Stimulated activated CD4-positive, alpha-beta T cell treated with anti-CD3 and anti-CD28 coated beads, Interleukin-2, amount 100 ng/mL, for 4 hours (primary cell): ENCODE measurements around the gene LHB.

ENCODE experiments used
- DNase-seq: peaks from one replicate; pipeline ENCODE4 v3.0.0-alpha.2; 2020; ENCODE audit warnings: low read depth

LHB gene

GRCh38 chr19:49010453-49010852 lies 6.4 kb downstream of the LHB start:
- no peak for DNase-seq

DNA sequence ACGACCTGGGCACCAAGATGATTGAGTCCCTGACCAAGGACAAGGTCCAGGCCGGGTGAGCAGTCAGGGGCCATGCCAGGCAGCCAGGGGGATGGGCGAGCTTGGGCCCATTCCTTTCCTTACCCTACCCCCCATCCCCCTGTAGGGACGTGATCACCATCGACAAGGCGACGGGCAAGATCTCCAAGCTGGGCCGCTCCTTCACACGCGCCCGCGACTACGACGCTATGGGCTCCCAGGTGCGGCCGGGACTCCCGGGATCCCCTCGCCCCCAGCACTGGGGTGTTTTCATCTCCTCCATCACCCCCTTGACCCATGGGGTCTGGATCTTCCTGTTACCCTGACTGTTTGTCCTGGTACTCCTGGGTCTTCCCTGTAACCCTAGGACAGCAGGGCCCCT lies 7.1 kb downstream of the LHB start:
- no peak for DNase-seq

- no peak for DNase-seq
These were observed 10.0 kb downstream of the LHB start for GRCh38 chr19:49006905-49007304.

- DNase-seq: no peak
These were observed 11.8 kb downstream of the LHB start for GRCh38 chr19:49004964-49005614.

DNA sequence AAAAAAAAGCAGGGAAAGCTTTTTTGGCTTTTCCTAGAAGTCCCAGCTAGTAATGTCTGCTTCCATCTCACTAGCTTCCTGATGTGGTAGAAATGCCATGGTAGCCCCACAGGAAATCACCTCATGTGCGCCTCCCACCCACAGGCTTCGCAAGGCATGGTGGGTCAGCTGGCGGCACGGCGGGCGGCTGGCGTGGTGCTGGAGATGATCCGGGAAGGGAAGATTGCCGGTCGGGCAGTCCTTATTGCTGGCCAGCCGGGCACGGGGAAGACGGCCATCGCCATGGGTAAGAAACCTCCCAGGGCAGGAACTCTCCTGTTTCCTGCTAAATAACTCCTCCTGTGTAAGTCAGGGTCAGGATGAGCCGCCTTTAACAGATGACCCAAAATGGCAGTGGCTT lies 12.8 kb downstream of the LHB start:
- DNase-seq: no peak

GRCh38 chr19:48999481-49000325 lies 17.2 kb downstream of the LHB start:
- DNase-seq: peak; percentile 39

- no peak for DNase-seq
These were observed 18.9 kb downstream of the LHB start for GRCh38 chr19:48997972-48998371.

DNA sequence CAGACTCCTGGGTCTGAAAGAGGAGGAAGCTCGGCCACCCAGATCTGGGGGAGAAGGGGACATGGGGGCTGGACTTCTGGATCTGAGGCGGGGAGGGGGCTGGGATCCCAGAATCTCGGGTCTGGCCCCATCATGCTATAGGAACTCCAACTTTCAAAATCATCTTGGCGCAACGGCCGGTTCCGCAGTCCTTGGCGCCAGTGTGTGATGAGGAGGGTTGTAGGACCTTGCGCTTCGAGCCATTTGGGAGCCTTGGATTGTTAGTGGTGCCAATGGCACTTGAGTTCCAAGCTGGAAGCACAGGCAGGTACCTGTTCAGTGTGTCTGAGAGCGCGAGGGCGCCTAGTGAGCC lies 22.9 kb downstream of the LHB start:
- DNase-seq: no peak

GRCh38 chr19:48993175-48994034 lies 23.5 kb downstream of the LHB start, which contains the start of the genes GYS1 and RUVBL2:
Gene GYS1 (minus strand): TSS chr19:48993309. CDS start chr19:48993112, 197 bp downstream.
Gene RUVBL2 (plus strand): TSS chr19:48993887. CDS start chr19:48993912, 25 bp downstream.
- DNase-seq: peak; percentile 99

DNA sequence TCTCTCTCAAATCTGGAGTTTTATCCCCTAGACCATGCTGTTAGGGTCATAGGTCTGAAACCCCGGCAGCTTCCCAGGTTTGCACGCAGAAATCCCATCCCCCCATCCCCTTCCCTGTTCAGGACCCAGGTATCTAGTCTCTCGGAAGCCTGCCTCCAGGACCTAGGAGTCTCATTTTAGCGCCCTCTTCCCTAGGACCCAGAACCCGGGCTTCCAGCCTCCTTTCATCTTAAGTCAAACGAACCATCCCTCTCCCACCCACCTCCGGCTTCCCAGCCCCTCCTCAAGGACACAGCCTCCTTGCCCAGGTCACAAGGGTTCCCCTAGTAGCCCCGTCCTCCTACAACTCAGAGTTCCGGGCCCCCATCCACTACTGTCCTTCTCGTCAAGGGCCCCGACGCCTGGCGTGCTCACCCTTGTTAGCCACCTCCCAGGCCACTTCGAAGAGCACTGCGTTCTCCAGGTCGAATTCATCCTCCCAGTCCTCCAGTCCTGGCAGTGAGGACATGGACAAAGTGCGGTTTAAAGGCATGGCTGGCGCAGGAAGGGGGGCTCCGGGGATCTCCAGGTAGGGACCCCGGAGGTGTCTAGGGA lies 24.2 kb downstream of the LHB start:
- DNase-seq: no peak

DNA sequence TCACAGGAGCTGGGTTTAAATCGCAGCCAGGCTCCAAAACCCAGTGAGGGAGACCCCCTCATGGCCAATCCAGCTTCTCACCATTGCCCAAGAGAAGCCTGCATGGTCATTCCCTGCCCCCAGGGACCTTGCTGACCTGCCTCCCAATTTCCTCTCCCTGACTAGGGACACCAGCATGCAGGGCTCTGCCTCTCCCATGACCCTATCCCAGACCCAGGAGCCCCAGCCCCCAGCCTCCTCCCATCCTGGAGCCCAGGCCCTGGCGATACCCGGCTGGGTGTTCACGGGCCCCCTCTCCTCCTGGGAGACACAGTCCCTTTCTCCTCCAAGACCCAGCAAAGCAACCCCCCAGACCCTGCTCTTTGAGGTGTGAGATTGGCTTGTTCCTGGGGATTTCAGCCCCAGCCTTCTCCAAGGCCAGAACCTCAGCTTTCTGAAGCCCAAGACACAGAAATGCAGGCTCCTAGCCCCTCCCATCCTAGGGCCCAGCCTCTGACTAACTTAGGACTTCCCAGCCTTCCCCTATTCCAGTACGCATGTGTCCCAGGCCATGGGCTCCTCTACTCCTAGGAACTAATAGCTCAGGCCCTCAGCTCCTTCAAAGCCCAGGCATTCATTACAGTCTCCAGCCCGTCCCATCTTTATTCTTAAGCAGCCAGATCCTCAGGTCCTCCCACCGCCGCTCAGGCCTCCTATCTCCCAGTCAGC lies 24.9 kb downstream of the LHB start:
- DNase-seq: no peak

DNA sequence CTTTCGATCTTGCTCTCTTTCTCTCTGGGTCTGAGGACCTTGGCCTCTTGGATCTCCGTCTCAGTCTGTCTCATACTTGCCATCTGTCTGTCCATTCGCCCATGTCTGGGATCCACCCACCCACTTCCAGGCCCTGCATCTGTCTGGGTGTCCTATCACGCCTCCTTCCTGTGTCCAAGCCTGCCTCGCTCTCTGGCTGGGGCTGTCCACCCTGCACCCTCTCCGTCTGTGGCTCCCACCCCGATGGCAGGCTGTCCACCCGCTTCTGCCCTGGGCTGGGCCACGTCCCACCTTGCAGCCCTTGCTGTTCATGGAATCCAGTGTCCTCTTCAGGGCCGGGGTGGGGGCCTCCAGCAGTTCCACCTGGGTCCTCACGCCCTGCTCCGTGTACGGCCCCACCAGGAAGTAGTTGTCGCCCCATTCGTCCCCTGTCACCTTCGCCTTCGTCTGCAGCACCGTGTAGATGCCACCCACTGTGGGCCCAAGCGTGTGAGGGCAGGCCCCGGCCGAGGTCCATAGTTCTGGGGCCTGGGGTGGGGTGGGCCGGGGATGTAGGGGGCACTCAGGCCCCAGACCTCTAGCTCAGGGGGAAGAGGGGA lies 25.8 kb downstream of the LHB start:
- no peak for DNase-seq

- no peak for DNase-seq
These were observed 26.5 kb downstream of the LHB start for GRCh38 chr19:48990400-48990799.

DNA sequence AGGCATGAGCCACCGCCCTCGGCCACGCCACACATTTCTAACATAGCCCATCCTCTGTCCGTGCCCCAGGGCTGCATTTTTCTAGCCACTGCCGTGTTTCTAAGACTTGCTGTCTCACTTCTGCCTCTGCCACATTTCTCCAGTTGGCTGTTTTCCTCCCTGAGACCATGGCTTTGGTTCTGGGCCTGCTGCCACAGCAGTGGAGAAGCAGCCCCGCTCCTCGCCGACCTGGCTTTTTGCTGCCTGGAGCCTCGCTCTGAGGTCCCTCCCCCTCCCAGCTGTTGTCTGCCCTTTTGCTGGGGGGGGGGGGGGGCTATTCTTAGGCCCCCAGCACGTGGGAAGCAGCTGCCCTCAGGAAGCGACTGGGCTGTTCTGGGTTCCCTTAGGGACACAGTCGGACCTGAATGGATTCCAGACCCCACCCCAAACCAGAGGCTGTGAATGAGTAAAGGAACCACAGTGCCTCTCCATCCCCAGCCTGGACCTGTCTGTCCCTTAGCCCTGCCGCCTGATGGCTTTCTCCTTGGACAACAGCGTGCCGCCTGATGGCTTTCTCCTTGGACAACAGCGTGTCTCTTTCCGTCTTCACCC lies 27.1 kb downstream of the LHB start:
- no peak for DNase-seq

DNA sequence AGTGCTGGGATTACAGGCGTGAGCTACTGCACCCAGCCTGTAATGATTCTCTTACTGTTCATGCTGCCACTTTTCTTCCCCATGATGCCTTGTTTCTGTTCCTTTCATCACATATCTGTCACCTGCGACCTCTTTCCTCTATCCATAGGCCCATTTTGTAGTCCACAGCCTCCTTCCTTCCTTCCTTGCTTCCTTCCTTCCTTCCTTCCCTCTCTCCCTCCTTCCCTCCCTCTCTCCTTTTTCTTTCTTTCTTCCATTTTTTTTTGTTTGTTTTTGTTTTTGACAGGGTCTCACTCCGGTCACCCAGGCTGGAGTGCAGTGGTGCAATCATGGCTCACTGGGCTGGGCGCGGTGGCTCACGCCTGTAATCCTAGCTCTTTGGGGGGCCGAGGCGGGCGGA lies 28.0 kb downstream of the LHB start:
- no peak for DNase-seq

DNA sequence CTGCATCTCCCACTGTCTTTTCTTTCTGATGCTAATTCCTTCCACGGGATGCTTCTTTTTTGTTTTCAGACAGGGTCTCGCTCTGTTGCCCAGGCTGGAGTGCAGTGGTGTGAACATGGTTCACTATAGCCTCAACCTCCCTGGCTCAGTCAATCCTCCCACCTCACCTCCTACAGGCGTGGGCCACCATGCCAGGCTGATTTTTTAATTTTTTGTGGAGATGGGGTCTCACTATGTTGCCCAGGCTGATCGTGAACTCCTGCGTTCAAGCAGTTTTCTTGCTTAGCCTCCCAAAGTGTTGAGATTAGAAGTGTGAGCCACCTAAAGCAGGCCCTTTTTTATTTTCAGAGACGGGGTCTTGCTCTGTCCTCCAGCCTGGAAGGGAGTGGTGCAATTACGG lies 28.6 kb downstream of the LHB start:
- DNase-seq: no peak

DNA sequence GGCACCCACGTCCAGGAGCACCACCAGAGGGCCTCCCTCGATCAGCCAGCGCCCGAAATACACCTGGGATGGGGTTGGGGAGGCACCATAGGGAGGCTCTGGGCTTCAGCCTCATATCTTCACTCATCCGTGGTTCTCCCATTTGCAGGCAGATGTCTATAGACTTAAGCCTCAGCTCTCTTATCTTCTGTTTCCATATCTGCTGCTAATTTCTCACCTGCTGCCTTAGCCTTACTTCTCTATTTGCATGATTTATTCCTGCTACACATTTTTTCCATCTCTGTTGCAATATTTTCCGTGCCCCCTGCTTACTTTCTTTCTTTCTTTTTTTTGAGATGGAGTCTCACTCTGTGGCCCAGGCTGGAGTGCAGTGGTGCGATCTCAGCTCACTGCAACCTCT lies 29.6 kb downstream of the LHB start:
- DNase-seq: no peak

DNA sequence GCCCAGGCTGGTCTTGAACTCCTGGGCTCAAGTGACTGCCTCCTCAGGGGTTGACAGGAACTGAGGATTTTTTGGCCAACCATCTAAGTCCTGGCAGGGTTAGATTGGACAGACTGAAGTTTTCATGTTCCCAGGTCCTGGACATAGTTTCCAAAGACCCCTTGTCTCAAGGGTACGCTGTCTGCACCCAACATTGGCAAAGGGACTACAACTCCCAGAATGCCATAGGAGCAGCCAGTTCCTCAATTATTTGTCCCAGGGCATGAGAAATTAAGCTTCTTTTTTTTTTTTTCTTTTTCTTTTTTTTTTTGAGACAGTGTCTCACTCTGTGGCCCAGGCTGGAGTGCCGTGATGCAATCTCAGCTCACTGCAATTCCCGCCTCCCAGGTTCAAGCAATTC lies 30.7 kb downstream of the LHB start:
- no peak for DNase-seq

- no peak for DNase-seq
These were observed 31.2 kb downstream of the LHB start for GRCh38 chr19:48985711-48986110.

GRCh38 chr19:48982280-48982679 lies 34.6 kb downstream of the LHB start:
- DNase-seq: no peak

DNA sequence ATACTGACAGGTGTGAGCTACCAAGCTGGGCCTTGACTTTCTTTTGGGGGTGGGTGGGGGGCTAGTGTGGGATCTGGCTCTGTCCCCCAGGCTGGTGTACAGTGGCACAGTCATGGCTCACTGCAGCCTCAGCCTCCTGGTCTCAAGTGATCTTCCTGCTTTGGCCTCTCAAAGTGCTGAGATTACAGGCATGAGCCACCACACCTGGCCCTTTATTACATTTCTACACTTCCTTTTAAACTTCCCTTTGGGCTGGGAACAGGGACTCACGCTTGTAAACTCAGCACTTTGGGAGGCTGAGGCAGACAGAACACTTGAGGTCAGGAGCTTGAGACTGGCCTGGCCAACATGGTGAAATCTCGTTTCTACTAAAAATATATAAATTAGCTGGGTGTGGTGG lies 39.8 kb downstream of the LHB start:
- DNase-seq: no peak
